SK-N-SH (cell line): ENCODE results near the gene FAM83E. TPM values are rescaled to one million over a fixed set of nuclear protein-coding genes. Genes with fewer than 3 reads are reported as not detected.
A peak's percentile ranks its signal among the peaks of the same experiment; 100 is the strongest.

ENCODE experiments used
- CTCF ChIP-seq: fragments of 200-600 bp; sonication (generic); IDR thresholded peaks from 2 replicates; pipeline ENCODE4 v1.6.1; 2017; ENCODE audit warnings: antibody characterized with exemption, mild to moderate bottlenecking, moderate library complexity
- ELF1 ChIP-seq: IDR thresholded peaks from 2 replicates; pipeline ENCODE4 v1.4.0; 2012
- EP300 ChIP-seq, 2 experiments: IDR thresholded peaks; 2 replicates each; pipeline versions ENCODE4 v1.4.0 to v1.6.1; 2012; ENCODE audit warnings: borderline replicate concordance in 1 of 2, low read depth in 1 of 2, low read length in 1 of 2
- FOXJ3 ChIP-seq: sonication (generic); formaldehyde crosslinking; IDR thresholded peaks from 2 replicates; pipeline ENCODE4 v1.5.1; 2020; ENCODE audit warnings: mild to moderate bottlenecking, missing genetic modification reagents
- FOXM1 ChIP-seq: IDR thresholded peaks from 2 replicates; pipeline ENCODE4 v1.4.0; 2012; ENCODE audit warnings: low read depth, mild to moderate bottlenecking
- JUND ChIP-seq: IDR thresholded peaks from 2 replicates; pipeline ENCODE4 v1.4.0; 2012
- MXI1 ChIP-seq: IDR thresholded peaks from 2 replicates; pipeline ENCODE4 v1.6.1; 2012; ENCODE audit warnings: mild to moderate bottlenecking, low read depth, low read length, improper control_type of control experiment
- PBX3 ChIP-seq: IDR thresholded peaks from 2 replicates; pipeline ENCODE4; 2012
- POLR2AphosphoS5 ChIP-seq: IDR thresholded peaks from 2 replicates; pipeline ENCODE4 v1.6.1; 2012; ENCODE audit warnings: low read depth, low read length
- REST ChIP-seq: IDR thresholded peaks from 2 replicates; pipeline ENCODE4 v1.6.1; 2012; ENCODE audit warnings: mild to moderate bottlenecking, low read depth, low read length, moderate library complexity
- RFX5 ChIP-seq: IDR thresholded peaks from 2 replicates; pipeline ENCODE4 v1.6.1; 2012; ENCODE audit warnings: mild to moderate bottlenecking, improper control_type of control experiment, low read length
- RXRA ChIP-seq: IDR thresholded peaks from 2 replicates; pipeline ENCODE4 v1.4.0; 2012; ENCODE audit warnings: low read depth, mild to moderate bottlenecking, borderline replicate concordance
- SIN3A ChIP-seq: IDR thresholded peaks from 2 replicates; pipeline ENCODE4 v1.6.1; 2012; ENCODE audit warnings: low read depth, mild to moderate bottlenecking, low read length, moderate library complexity, borderline replicate concordance
- SMC3 ChIP-seq: IDR thresholded peaks from 2 replicates; pipeline ENCODE4 v1.6.1; 2012; ENCODE audit warnings: low read depth, low read length, improper control_type of control experiment
- TCF12 ChIP-seq: IDR thresholded peaks from 2 replicates; pipeline ENCODE4 v1.4.0; 2012
- USF1 ChIP-seq: IDR thresholded peaks from 2 replicates; pipeline ENCODE4 v1.4.0; 2012; ENCODE audit warnings: low read depth, borderline replicate concordance
- polyA plus RNA-seq, 3 experiments: library from polyadenylated mRNA; depleted of rRNA; stranded (reverse); fragments of >200 nt; gene quantifications; 2 replicates each; pipeline ENCODE4 v1.2.3, GENCODE V29; 2012

FAM83E gene
- polyA plus RNA-seq, 1 of the 3 experiments (the other 2 are of a cell fraction): 0.44 TPM

- TF ChIP-seq RFX5 (no peak), ELF1 (no peak), MXI1 (peak; percentile 57; the same call in 1 of the 2 replicates), PBX3 (peak; percentile 19; the same call in 1 of the 2 replicates), RXRA (peak; percentile 33; the same call in 1 of the 2 replicates), FOXJ3 (no peak), REST (no peak), SIN3A (peak; percentile 53; the same call in 1 of the 2 replicates), JUND (no peak), POLR2AphosphoS5 (no peak), EP300 (IDR thresholded peaks at IDR 0.05; ENCODE audit: borderline replicate concordance in 1 of 2, low read depth in 1 of 2, low read length in 1 of 2) (no peak), TCF12 (no peak), SMC3 (peak; percentile 66), USF1 (no peak), CTCF (peak; percentile 95), FOXM1 (no peak)
Observed at GRCh38 chr19:48588670-48589401, 26.0 kb downstream of the FAM83E start (continued).
